Thymus (tissue), 2 donors: Measurements from ENCODE around the gene TVP23A. TPM values are rescaled to one million over a fixed set of nuclear protein-coding genes. Genes with fewer than 3 reads are reported as not detected.

Source experiments
- polyA plus RNA-seq: library from polyadenylated mRNA; stranded (reverse); fragments of 200-250 nt; gene quantifications from one replicate; pipeline ENCODE4 v1.2.3, GENCODE V29; 2013
- total RNA-seq: library from RNA; stranded (reverse); fragments of 120-200 nt; gene quantifications from one replicate; pipeline ENCODE4 v1.2.4, GENCODE V29; 2013
- donor health status: healthy.

TVP23A gene
- total and polyA plus RNA-seq, 2 donors, result 5.1 to 7.4 TPM

Other genes starting within 250 kb of the TVP23A start
- gene EMP2, start 238.2 kb downstream of the TVP23A start, total RNA-seq, result 4.8 TPM
- gene EMP2, start 238.2 kb downstream of the TVP23A start, polyA plus RNA-seq, result 11.7 TPM
- 0.24 TPM for gene TEKT5, start 123.9 kb downstream of the TVP23A start, total RNA-seq
- gene TEKT5, start 123.9 kb downstream of the TVP23A start, polyA plus RNA-seq, result 0.71 TPM
- gene NUBP1, start 75.0 kb downstream of the TVP23A start, total RNA-seq, result 28.0 TPM
- 39.7 TPM for gene NUBP1, start 75.0 kb downstream of the TVP23A start, polyA plus RNA-seq
- 16.7 TPM for gene CIITA, start 58.4 kb upstream of the TVP23A start, total RNA-seq
- 32.8 TPM for gene CIITA, start 58.4 kb upstream of the TVP23A start, polyA plus RNA-seq
- 25.0 TPM for gene DEXI, start 123.7 kb upstream of the TVP23A start, total RNA-seq
- gene DEXI, start 123.7 kb upstream of the TVP23A start, polyA plus RNA-seq, result 22.5 TPM
- gene CLEC16A, start 125.8 kb upstream of the TVP23A start, total RNA-seq, result 19.9 TPM
- gene CLEC16A, start 125.8 kb upstream of the TVP23A start, polyA plus RNA-seq, result 18.8 TPM